Stimulated activated CD4-positive, alpha-beta T cell treated with anti-CD3 and anti-CD28 coated beads, Interleukin-12 subunit alpha, Interleukin-12 subunit beta, amount 100 ng/mL, for 4 hours (primary cell): ENCODE measurements around the gene EBF4.

ENCODE experiments used
- DNase-seq: peaks from one replicate; pipeline ENCODE4 v3.0.0-alpha.2; 2020

EBF4 gene

GRCh38 chr20:2692036-2692885 is at the start of gene EBF4:
TSS of gene EBF4 (plus strand) at chr20:2692780. CDS start at chr20:2693646, 866 bp downstream.
- DNase-seq: peak; percentile 20

- DNase-seq: no peak
Measured at GRCh38 chr20:2643708-2644107, 48.9 kb upstream of the EBF4 start.

- DNase-seq: peak; percentile 94
Measured at GRCh38 chr20:2651772-2652723, 40.5 kb upstream of the EBF4 start, which contains the start of gene NOP56. TSS of gene NOP56 (plus strand) at chr20:2652632. CDS start at chr20:2652661, 29 bp downstream.

- DNase-seq: peak; percentile 53
Measured at GRCh38 chr20:2652724-2653555, 39.6 kb upstream of the EBF4 start.

GRCh38 chr20:2653556-2654383 is 38.8 kb upstream of the EBF4 start:
- no peak for DNase-seq

DNA sequence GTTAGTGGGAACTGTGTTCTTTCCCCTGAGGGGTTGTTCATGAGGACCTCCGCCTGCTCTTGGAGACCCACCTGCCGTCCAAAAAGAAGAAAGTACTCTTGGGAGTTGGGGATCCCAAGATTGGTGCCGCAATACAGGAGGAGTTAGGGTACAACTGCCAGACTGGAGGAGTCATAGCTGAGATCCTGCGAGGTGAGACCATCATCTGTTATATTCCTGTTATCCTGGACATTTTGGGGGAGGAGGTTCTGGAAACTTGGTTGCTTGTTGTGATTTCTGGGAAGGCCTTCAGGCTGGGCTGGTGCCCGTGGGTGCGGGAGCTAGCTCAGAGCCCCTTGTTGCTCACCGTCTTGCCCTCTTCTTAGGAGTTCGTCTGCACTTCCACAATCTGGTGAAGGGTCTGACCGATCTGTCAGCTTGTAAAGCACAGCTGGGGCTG is 38.2 kb upstream of the EBF4 start:
- no peak for DNase-seq

DNA sequence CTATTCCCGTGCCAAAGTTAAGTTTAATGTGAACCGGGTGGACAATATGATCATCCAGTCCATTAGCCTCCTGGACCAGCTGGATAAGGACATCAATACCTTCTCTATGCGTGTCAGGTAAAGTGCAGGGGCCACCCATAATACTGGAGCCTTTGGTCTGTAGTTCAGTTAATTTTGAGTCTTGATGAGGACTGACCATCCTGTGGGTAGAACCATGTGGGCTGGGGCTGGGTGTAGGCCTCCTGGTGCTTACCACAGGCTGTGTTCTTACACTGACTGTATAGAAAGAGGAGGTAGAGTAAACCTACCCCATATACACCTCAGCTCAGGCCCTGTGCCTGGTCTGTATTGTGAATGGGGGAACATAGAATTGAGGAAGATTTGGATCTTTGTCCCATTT is 37.7 kb upstream of the EBF4 start:
- DNase-seq: no peak

DNA sequence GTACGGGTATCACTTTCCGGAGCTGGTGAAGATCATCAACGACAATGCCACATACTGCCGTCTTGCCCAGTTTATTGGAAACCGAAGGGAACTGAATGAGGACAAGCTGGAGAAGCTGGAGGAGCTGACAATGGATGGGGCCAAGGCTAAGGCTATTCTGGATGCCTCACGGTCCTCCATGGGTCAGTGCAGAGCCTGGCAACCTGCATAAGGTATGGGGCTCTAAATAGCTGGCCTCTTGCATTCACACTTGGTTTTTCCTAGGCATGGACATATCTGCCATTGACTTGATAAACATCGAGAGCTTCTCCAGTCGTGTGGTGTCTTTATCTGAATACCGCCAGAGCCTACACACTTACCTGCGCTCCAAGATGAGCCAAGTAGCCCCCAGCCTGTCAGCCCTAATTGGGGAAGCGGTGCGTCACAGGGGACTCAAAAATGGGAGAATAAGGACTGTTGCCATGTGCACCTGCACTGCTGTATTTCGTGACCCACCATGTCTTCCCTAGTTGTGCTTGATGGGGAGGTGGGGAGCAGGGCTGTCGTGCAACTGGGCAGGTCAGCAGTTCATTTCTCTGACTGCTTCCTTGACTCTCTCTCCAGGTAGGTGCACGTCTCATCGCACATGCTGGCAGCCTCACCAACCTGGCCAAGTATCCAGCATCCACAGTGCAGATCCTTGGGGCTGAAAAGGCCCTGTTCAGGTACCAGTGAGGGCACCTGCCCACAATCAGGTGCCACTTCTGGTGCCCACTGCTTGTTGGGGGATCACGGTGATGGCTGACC is 37.1 kb upstream of the EBF4 start:
- DNase-seq: no peak

DNA sequence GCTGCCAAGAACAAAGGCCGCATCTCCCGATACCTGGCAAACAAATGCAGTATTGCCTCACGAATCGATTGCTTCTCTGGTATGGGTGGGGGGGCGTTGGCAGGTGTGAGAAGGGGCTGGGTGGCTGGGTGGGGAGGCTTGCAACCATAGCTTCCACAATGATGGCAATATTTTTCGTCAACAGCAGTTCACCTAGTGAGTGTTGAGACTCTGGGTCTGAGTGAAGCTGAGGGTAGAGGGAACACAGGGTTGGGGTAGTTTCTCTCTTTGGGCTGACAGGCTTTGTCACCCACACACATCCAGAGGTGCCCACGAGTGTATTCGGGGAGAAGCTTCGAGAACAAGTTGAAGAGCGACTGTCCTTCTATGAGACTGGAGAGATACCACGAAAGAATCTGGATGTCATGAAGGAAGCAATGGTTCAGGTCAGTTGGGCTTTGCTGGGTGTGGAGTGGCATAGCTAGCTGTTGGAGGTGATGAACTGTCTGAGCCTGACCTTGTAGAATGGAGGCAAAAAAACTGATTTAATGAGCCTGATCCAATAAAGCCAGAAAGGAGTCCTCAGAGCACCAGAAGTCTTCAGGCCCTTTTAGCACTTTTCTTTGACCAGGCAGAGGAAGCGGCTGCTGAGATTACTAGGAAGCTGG is 36.0 kb upstream of the EBF4 start:
- no peak for DNase-seq

GRCh38 chr20:2657241-2657640 is 35.3 kb upstream of the EBF4 start:
- no peak for DNase-seq

DNA sequence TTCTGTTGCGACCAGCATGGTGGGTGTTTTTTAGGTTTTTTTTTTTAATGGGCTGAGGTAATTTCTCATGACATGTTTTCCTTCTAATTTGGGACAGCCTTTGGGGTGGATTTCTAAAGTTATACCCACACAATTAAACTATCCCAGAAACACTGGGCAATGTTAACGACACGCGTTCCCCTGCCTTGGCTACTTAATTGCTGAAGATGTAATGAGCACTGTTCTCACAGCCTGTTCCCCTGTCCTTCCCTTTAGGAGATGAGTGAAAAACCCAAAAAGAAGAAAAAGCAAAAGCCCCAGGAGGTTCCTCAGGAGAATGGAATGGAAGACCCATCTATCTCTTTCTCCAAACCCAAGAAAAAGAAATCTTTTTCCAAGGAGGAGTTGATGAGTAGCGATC is 34.9 kb upstream of the EBF4 start:
- DNase-seq: no peak

- peak; percentile 25 for DNase-seq
Measured at GRCh38 chr20:2658414-2659354, 33.9 kb upstream of the EBF4 start.

DNA sequence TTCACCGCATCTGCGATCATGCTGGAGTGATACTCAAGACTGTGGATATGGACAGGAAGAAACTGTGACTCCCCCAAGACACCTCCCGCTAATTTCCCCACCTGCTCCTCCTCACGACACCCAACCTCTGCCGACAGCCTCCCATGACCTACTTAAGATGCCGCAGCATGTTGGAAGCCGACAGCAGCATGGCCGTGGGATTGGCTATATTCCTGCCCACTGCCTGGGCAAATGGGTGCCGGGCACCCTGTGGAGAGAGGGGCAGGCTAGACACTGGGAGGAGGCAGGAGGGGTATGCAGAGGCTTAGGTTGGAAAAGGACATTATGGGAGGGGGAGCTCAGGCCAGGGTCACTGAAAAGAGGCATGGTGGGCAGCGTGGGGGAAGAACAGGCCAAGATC is 33.0 kb upstream of the EBF4 start:
- no peak for DNase-seq

DNA sequence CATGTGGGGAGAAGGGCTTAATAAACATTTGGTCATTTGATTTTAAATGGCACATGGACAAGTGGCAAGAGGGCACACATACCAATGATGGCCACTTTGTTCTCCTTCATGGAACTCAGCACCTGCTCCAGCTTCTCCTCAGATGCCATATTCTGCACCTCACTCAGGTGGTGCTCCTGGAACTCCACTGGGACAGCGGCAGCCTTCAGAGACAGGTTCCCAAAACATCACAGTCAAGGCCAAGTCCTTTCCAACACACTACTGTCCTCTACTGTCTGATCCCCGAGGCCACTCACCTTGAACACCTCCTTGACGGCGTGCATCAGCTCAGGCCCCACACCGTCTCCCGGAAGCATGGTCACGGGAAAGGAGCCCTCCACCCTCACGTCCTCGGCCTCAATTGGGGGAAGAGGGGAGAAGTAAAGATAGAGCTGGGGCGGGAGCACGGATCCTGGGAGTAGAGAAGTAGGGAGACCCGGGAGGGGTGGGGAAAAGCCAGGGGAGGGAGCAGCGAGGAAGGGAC is 29.2 kb upstream of the EBF4 start:
- no peak for DNase-seq

- peak; percentile 86 for DNase-seq
Measured at GRCh38 chr20:2663887-2664719, 28.5 kb upstream of the EBF4 start, which contains the start of gene IDH3B. TSS of gene IDH3B (minus strand) at chr20:2664216. CDS start at chr20:2664188, 28 bp downstream.

DNA sequence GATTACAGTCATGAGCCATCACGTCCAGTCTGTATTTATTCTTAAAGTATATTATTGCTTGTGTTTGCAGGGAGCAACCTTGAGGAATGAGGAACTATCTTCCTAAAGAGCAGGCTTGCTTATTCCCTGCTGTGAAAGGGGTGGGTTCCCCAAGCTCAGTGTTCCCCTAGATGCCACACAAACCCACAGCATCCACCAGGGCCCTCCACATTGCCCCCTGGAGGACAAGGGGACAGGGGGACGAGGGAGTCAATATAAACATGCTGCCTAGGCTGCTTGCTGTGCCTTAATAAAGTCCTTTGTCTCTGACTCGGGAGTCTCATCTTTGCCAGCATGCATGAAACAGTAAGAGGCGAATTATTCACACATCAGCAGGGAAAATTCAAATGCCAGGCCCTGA is 20.6 kb upstream of the EBF4 start:
- DNase-seq: no peak

DNA sequence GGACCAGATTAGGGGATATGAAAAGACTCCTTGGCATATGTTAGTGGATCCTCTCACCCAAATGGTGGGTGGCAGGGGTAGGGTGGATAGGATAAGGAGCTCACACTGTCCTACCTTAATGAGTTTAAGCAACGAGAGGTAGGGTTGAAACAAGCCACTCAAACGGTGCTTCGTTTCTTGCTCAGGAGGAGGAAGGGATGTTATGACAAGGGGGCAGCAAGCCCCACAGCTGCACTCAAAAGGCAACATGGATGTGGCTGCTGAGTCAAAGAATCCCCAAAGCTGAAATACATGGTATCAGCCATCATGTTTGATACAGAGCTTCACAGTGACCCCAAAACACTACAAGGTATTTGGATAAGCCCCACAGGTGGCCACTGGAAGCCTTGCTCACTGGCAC is 20.1 kb upstream of the EBF4 start:
- DNase-seq: no peak

GRCh38 chr20:2673453-2673852 is 19.1 kb upstream of the EBF4 start:
- DNase-seq: no peak
